Left ventricle myocardium superior (tissue), 1 donor: Measurements from ENCODE around the gene BEND6. TPM values are rescaled to one million over a fixed set of nuclear protein-coding genes. Genes with fewer than 3 reads are reported as not detected.

Experiments
- ATAC-seq: fragments of 200-7000 bp; cut with Tn5 transposase; one replicate; pipeline ENCODE4 v1.9.1; 2020; ENCODE audit warnings: mild to moderate bottlenecking, moderate library complexity
- DNase-seq: peaks from one replicate; pipeline ENCODE4 v3.0.0-alpha.2; 2020
- intact Hi-C: fragments of 100-400 bp; cut with micrococcal nuclease; formaldehyde crosslinking; loops from one replicate; pipeline ENCODE4 v1.11.0; 2022
- total RNA-seq: library from RNA; stranded (reverse); fragmentation: NEBNext Ultra II Directional; extraction: Animal tissue kit (Norgen Biotek cat#: 25700); gene quantifications from one replicate; pipeline ENCODE4 v1.2.1, GENCODE V29; 2021
- donor health status: DM: no; HTN: yes; CAD: no; lungs with severe emphysema.

BEND6 gene
- total RNA-seq, 1 donor from 2014 or later: 0.35 TPM

DNA sequence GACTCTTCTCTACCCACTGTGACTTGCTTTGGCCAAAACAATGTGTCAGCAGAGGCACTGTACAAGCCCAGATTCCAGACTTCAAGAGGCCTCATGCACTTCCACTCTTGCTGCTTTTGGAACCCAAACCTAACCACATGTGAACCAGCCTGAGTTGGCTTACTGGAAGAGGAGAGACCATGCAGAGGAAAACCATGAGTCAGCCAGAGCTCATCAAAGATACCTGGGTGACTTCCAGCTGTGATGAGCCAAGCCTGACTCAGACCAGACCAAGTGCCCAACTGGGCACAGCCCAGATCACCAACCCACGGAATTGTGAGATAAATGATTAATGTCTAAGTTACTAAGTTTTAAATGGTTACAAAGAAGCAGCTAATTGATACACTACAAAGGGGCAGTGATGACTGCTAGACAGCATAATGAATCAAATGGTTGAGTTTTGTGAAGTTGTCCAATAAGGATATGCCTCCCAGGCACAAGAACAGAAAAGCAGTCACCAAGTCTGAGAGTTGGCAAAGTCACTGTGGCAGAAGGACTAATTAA is 16.2 kb upstream of the BEND6 start:
- ATAC-seq (peak; percentile 43), DNase-seq (no peak)
- intact Hi-C loops: no loop called here

DNA sequence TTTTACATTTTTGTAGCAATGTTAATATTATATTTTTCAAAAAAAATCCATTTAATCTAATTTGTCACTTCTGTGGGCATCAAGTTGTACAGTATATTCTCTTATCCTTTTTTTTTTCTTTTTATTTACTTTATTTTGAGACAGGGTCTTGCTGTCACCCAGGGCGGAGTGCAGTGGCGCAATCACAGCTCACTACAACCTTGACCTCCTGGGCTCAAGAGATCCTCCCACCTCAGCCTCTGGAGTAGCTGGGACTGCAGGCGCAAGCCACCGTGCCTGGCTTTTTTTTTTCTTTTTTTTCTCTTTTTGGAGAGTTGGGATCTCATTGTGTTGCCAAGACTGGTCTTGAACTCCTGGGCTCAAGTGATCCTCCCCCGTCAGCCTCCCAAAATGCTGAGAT is 14.4 kb upstream of the BEND6 start:
- DNase-seq: no peak
- intact Hi-C loops: no loop called here
- no peak for ATAC-seq

DNA sequence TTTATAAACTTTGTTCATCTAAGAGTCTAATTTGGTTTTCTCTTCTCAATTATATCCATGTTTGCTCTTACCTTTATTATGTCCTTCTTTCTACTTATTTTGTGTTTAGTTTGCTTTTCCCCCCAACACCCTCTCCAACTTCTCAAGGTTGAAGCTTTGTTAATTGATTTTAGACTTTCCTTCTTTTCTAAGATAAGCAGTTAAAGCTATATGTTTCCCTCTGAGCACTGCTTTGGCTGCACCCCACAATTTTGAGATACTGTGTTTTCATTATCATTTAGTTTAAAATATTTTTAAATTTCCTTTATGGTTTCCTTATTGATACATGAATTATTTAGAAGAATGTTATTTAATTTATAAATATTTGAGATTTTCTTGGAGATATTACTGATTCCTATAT is 13.9 kb upstream of the BEND6 start:
- no peak for DNase-seq
- ATAC-seq: no peak
- intact Hi-C loops: no loop called here

DNA sequence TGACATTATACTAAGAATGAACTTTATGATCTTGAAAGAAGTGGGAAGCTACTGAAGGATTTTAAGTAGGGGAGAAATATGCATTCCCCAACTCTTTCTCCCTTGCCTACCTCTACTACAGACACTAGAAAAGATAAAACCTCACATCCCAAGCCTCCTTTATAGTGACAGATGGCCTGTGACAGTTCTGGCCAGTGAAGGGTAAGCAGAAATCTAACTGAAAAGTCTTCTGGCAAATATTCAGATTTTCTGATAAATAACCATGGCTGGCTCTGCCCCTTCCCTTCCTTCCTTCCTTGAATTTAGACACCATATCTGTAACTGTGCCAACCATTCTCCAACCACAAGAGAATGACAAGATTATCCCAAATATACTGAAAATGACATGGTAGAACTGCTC is 10.2 kb upstream of the BEND6 start:
- ATAC-seq (no peak), DNase-seq (no peak)
- intact Hi-C loops: no loop called here

DNA sequence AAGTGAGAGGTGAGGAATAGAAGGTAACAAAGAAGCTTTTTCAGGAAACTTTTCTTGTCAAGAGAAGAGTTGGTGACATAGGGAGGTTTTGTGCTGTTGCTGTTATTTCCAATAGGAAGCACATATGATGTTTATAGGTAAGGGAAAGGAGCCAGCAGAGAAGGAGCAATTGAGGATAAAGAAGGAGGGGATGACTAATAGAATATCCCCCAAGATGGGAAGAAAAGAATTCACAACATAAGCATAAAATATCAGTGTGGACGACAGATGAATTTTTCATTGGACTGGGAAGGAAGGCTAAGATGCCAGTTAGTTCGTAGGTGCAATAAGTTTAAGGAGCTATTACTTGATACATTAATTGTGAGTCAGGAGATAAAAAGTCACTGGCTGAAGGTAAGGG is 8.5 kb upstream of the BEND6 start:
- DNase-seq: no peak
- no peak for ATAC-seq
- intact Hi-C loops: no loop called here

DNA sequence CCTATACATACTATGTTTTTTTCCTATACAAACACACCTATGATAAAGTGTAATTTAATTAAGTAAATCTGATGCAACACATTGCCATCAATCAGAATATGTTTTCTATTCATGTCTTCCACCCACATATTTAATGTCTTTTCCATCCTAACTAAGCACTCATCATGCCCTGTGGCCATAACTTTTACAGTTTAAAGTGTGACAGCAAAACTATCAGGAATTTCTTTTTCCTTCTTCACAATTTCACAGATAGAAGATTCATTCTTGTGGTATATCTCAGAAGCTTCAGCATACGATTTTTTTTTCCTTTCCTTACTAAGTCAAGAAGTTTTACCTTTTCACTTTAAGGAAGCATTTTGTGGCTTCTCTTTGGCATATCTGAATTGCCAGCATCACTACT is 7.0 kb upstream of the BEND6 start:
- intact Hi-C loops: no loop called here
- DNase-seq (no peak), ATAC-seq (no peak)

DNA sequence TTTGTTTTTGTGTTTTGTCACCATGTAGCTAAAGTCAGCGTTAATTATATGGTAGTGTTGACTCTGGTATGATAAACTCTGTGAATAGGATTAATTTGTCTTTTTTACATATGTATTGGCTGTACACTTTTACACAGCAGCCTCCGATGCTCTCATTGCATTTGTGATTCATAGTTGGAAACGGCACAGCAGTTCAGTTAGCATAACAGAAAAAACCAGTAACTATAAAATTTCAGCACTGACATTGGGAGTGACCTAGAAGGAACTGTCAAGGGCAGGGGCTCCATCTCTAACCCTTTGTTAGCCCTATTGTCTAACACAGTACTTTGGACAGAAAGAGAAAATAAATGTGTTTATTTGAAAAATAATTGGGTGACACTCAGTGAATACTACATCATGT is 5.6 kb upstream of the BEND6 start:
- ATAC-seq (no peak), DNase-seq (no peak)
- intact Hi-C loops: no loop called here

DNA sequence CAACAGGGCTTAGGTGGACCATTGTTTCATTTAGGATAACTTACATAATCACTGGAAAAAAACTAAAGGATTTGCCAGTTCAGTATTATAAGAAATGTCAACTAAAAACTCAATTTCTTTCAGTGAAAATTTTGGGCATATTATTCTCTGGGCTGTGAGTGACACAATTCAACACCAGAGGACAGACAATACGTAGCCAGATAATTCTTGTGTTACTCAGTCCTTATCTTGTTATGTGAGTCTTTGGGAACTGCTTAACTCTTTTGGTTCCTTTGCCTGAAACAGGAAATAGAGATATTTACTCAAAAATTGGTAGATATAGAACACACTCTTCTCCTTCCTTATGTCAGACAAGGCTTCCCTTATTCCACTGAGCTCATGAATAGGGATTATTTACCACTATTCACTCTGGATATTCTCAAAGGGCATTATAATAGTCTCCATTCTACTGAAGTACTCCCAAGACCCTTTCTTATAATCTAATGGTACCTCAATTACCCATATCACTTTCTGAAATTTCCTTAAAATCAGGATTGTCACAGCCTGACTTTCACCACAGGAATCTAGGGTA is 4.9 kb upstream of the BEND6 start:
- ATAC-seq: no peak
- DNase-seq: no peak

DNA sequence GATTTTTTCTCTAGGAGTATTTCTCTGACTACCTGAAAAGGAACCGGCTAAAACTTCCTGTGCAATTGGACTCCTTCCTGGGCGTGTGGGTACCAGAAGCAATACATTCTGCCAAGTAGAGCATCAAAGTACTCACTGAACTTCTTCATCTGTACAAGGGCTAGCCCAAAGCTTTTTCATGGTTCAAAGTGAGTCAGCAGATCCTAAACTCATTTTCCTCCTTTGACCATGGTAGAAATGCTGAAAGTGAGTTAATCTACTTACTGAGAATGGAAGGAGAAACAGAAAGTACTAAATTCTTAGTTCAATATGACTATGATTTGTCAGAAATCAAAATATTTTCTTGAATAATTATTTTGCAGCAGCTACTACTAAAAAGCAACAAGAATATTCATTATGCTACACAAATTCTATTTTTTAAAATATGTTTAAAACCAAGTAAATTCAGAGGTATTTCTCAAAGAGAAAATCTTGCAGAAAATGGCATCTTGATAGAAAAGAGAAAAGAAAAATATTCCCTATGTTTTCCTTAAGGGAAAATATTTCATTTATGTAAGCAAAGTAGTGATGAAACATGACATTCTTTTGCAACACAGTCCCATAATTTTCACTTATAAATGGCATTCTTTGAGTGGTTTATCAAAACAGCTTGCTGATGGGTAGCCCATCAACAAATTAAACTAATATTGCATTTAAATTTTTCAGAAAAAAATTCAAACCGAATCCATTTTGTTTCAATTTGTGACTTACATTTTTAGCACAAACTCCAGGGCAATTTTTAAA is 3.7 kb upstream of the BEND6 start:
- ATAC-seq: no peak
- no peak for DNase-seq
- intact Hi-C loops: no loop called here

More for the DNA sequence above, 4.9 kb upstream of the BEND6 start:
- intact Hi-C loops: no loop called here

DNA sequence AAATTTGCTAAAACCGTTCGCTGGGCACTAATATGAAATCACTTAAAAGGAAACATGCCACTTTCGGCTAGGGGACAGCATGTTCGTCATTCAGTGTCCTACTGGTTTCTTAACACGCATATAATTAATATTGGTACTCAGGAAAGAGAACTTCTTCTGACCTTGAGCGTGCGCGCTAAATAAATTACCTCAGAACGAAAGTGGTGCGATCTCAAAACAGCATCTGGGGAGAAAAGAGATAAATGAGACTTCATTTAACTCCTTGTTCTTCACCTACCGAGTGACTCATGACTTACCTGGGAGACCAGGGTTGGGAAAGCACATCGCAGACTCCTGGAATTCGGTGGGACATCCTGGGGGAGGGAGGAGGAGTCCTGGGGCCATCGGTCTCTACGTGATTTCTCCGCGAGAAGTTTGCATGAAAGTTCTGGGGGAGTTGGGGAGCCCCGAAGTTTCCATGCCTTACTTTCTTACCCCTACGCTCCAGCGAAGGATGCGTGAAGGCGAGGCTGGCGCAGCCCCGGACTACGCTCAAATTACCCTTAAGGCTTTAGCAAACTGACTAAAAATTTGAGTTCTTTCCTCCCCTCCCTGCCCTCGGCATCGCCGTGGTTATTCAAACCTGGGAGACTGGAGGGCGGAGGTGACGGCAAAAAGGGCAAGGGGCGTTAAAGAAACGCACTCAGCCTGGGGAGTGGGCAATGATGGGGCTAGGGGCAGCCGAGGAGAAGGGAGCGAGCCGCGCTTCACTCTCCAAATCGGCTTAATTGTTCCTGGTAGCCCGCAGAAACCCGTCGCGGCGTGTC is 1.1 kb upstream of the BEND6 start:
- DNase-seq (no peak), ATAC-seq (no peak)
- intact Hi-C loops: no loop called here

DNA sequence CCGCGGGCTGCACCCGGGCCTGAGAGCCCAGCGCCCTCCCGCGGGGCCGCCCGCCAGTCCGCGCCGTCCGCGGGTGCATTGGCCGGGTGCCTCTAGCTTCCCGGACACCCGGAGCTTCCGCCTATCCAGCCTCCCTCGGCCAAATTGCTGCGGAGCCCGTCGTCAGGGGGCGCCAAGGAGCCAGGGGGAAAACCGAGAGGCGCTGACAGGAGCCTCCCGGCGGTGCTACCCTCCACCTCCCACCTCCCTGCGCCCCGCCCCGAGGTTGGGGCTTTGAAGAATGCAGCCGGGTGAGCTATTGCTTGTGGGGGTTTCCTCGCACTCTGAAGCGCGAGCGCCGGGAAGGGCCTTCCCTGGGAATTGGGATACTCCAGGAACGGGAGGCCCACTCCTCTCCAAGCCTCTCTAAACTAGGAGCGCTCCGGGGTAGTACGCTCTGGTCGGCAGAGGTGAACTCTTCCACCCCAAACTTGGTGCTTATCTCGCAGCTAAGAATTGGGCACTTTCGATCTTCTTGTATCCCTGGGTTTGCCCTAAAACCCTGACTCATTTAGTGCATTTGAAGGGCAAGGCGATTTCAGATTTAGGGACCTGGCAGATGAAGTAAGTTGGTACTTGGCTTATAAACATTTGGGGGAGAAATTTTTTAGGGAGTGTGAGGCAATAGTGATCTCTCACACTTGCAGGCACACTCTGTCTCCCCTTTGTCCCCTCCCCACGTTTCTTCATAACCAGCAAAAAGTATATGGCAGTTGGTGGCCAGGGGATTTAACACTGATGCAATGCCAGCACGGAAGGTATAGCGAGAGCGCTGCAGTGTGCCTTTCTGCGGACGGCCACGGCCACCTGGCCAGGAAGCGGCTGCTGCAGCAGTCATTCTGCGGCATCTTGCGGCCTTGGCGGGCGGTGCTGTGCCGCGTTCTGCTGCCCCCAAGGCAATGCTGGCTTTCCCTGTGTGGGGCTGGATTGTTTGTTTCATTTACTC is 556 bp downstream of the BEND6 start:
- intact Hi-C loops: no loop called here
- DNase-seq: peak; percentile 83
- ATAC-seq: peak; percentile 85

DNA sequence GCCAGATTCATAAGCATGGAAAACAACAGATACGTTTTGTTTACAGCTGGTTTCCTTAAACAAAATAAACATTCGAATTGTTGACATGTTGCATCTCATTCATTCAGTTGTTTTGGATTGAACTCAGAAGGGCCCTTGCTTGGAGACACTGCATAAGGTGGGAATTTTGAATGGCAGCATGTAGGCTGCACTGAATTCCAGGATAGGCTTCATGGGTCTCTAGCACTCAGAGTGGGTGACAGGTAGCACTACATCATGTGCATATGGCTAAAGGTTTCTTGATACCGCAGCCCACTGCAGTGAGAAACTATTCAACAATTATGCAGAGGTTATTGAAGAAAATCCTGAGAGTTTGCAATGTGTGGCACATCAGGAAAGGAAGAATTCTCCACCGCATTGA is 1.6 kb downstream of the BEND6 start:
- intact Hi-C loops: no loop called here
- ATAC-seq (no peak), DNase-seq (no peak)

DNA sequence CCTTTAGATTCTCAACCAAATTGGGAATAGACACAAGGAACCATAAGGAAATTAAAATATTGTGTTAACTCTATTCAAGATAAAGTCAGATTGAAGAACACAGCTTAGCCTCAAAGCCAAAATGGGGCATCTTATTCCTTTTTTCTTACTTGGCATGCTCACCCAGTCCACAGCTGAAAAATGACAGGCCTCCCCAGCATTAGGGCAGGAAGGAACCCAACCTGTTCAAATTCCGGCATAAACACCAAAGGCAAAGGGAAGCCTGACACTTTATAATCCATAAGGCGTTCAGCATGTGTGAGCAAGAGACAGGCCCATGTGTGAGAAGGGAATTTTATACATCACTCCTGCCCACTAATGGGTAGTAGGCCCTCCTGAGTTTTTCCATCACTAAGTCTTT is 2.9 kb downstream of the BEND6 start:
- no peak for ATAC-seq
- intact Hi-C loops: no loop called here
- no peak for DNase-seq

DNA sequence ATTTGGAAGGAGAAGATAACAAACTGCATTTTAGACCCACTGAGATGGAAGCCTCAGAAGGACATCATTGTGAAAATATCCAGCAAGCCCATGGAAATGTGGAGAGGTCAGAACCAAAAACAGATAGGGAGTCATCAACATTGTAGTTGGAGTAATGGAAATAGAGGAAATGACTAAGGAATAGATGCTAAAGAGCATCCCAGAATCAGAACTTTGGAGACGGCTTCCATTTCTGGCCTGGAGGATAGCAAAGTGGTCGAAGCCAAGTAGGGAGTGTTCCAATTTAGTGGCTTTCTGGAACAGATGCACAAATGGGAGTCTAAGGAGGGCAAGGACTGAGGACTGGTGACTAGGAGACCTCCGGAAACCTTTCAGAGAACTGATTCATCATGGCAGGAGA is 3.6 kb downstream of the BEND6 start:
- no peak for ATAC-seq
- DNase-seq: no peak
- intact Hi-C loops: no loop called here

DNA sequence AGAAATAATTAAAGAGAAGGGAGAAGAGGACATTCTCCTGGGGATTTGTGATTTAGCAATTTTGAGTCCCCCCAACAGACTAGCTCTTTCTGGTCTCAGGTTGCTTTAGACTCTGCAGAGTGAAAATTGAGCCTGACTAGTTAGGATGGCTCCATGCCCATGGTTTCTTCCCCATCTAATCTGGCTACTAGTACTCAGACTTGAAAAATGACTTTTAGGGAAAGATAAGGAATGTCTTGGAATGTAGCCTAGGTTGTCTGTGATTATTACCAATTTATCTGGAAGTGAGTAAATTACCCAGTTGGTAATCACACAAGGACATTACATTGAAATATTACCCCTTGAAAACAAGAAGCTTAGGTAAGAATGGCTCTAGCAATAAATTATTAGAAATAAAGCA is 4.2 kb downstream of the BEND6 start:
- intact Hi-C loops: no loop called here
- no peak for DNase-seq
- no peak for ATAC-seq

DNA sequence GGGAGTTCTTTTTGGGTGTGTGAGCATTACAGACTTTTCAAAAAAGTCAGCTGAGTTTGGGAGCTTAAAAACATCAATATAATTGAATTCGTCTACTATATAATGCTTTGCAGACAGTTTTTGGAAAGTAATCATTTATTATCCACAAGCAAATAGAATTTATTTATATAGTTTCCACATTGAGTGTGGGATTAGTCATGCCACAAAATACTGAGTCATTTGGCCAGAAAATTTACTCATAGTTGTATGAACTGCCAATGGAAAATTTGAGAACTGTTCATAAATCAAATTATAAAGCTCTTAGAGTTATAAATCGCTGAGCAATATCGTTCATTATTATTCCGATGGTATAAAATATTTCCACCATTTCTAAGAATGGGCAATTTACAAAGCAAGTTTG is 5.0 kb downstream of the BEND6 start:
- DNase-seq (no peak), ATAC-seq (no peak)
- intact Hi-C loops: no loop called here

DNA sequence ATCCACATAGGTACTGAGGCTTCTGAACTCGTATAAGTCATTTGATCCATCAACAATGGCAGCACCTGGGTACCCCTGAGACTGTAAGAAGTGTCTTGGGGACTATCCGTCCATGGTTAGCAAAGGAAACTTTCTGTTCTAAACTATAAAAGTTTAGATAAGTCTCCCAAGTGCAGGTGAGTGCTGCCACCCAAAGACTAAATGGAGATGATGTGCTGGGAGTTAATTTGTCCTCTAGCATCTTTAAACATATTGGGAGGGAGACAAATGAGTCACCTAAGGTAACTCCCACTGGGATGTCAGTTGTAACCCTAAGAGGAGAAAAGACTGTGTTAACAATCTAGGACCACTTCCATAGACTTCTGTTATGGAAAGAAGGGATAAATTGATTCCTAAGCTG is 6.2 kb downstream of the BEND6 start:
- no peak for DNase-seq
- no peak for ATAC-seq
- intact Hi-C loops: no loop called here

DNA sequence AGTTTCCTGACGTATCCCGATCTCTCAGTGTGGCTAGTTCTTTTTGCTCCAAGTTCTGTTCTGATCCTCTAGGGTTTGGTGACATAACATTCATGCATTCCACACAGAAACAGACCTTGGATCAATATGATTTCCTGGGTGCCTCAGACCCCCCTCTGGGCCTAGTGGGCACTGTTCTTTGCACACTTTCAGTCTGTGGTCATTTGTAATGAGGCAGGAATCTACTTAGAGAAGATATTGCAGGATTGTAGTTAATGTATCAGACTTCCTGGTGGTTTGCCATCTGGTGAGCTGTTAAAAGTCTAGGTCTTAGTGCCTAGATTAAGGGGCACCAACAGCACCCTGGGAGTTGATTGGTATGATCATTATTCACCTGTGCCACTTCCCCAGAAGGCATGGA is 7.5 kb downstream of the BEND6 start:
- no peak for ATAC-seq

DNA sequence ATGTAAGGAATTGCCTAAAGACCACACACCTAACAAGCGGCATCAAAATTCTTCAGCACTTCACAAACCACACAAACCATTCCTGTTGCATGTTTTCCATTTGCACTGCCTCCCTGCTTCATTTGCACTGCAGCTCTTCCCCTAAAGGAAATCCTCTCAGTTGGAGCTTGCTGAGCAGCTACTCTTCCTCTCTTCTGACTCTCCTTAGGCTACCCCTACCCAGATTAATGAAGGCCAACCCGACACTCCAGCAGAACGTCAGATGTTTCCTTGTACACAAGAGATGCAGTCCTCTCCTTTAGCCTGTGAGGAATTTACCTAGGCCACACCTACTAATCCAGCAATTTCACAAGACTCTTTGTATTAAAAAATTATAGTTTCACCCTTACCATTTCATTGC is 8.1 kb downstream of the BEND6 start:
- ATAC-seq (no peak), DNase-seq (no peak)
- intact Hi-C loops: no loop called here

More for the DNA sequence above, 7.5 kb downstream of the BEND6 start:
- intact Hi-C loops: no loop called here
- DNase-seq: no peak
